ENCODE measurements around the gene IRF6. TPM values are rescaled to one million over a fixed set of nuclear protein-coding genes. Genes with fewer than 3 reads are reported as not detected.

The IRF6 gene
- total RNA-seq, 1 experiment from 2014 or later = 35.2 TPM

DNA sequence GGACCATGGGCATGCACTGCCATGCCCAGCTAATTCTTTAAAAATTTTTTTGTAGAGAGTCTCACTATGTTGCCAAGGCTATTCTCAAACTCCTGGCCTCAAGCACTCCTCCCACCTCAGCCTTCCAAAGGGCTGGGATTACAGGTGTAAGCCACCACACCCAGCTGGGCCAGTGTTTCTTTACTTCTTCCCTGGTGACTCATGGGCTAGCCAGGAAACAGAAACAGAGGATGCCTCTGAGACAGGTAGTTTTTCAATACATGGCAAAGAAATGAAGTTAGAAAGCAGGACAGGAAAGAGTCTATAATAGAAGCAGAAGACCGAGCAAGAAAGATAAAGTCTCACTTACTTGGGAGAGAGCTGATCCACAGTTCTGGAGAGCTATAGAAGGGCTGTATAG, 14.0 kb downstream of the IRF6 start:
- Histone ChIP-seq H2AFZ (ENCODE audit: low read depth, low read length, poor library complexity, severe bottlenecking) (no peak overlapping the region), H3K9me2 (ENCODE audit: insufficient read depth) (no peaks in the 10 kb centered on the region), H3K27me3 (ENCODE audit: insufficient read depth, low read length) (no peaks in the 10 kb centered on the region), H3K4me1 (ENCODE audit: control insufficient read depth in 1 of 2, insufficient read depth in 2 of 2, low read length in 2 of 2) (peaks cover 0 to 18% of the 10 kb centered on the region in 2 experiments; a peak in 1 of 4 replicates), H3K4me3 (replicated peaks in 1 of 2; ENCODE audit: low read depth in 1 of 2, low read length in 2 of 2) (no peak overlapping the region), H3K9ac (ENCODE audit: low read length) (no peak overlapping the region), H4K20me1 (ENCODE audit: insufficient read depth) (no peaks in the 10 kb centered on the region), H3K9me3 (ENCODE audit: control insufficient read depth in 1 of 2, insufficient read depth in 1 of 2, low read depth in 1 of 2, low read length in 2 of 2) (no peaks in the 10 kb centered on the region), H3K79me2 (ENCODE audit: insufficient read depth, low read length) (no peaks in the 10 kb centered on the region), H3K36me3 (ENCODE audit: control insufficient read depth in 1 of 2, insufficient read depth in 2 of 2, low read length in 2 of 2) (peaks cover 25 to 27% of the 10 kb centered on the region in 2 experiments; a peak in 3 of 4 replicates), H3K27ac (ENCODE audit: low read depth, low read length) (no peak overlapping the region), H3K4me2 (ENCODE audit: low read length) (no peak overlapping the region)
- no TSS peak for BruUV-seq (replicated peaks)
- DNase-seq (ENCODE audit: low read depth, low spot score) (no peak), ATAC-seq (no peak)
- ChIA-PET CTCF (no interaction called here), POLR2A (no interaction called here), RAD21 (ENCODE audit: low non-redundant PET in 1 of 2, low total read pairs in 2 of 2, uncharacterized antibody in 2 of 2, unreplicated experiment in 2 of 2) (no interaction called here)
- TF ChIP-seq RAD21 (IDR thresholded peaks at IDR 0.05; ENCODE audit: low read depth) (no peak), TCF7L2 (IDR thresholded peaks at IDR 0.05; ENCODE audit: borderline replicate concordance, extremely low read depth, insufficient read depth, insufficient read length) (no peak), FOSL1 (IDR thresholded peaks at IDR 0.05; ENCODE audit: low read depth) (no peak), CTCF (IDR thresholded peaks at IDR 0.05 in 2 of 3, conservative IDR thresholded peaks at IDR 0.05 in 1 of 3; ENCODE audit: borderline replicate concordance in 1 of 3, insufficient read depth in 1 of 3, low read depth in 2 of 3, low read length in 2 of 3) (no peak), EZH2 (IDR thresholded peaks at IDR 0.05) (no peak), ZNF274 (IDR thresholded peaks at IDR 0.05; ENCODE audit: low read depth, low read length) (no peak), POLR2AphosphoS5 (IDR thresholded peaks at IDR 0.05; ENCODE audit: low read depth, low read length) (no peak), ELF1 (IDR thresholded peaks at IDR 0.05; ENCODE audit: borderline replicate concordance, low read depth) (no peak), POLR2A (IDR thresholded peaks at IDR 0.05; ENCODE audit: borderline replicate concordance, extremely low read depth, insufficient read depth, insufficient read length) (no peak), ZBTB33 (IDR thresholded peaks at IDR 0.05; ENCODE audit: extremely low read depth, insufficient replicate concordance, low read length) (no peak), ZFX (IDR thresholded peaks at IDR 0.05) (no peak), SRF (IDR thresholded peaks at IDR 0.05; ENCODE audit: low read depth) (no peak), CBX3 (IDR thresholded peaks at IDR 0.05; ENCODE audit: low read depth) (no peak), EZH2phosphoT487 (IDR thresholded peaks at IDR 0.05; ENCODE audit: borderline replicate concordance) (no peak)
- TF ChIP-seq, protein P1, sequence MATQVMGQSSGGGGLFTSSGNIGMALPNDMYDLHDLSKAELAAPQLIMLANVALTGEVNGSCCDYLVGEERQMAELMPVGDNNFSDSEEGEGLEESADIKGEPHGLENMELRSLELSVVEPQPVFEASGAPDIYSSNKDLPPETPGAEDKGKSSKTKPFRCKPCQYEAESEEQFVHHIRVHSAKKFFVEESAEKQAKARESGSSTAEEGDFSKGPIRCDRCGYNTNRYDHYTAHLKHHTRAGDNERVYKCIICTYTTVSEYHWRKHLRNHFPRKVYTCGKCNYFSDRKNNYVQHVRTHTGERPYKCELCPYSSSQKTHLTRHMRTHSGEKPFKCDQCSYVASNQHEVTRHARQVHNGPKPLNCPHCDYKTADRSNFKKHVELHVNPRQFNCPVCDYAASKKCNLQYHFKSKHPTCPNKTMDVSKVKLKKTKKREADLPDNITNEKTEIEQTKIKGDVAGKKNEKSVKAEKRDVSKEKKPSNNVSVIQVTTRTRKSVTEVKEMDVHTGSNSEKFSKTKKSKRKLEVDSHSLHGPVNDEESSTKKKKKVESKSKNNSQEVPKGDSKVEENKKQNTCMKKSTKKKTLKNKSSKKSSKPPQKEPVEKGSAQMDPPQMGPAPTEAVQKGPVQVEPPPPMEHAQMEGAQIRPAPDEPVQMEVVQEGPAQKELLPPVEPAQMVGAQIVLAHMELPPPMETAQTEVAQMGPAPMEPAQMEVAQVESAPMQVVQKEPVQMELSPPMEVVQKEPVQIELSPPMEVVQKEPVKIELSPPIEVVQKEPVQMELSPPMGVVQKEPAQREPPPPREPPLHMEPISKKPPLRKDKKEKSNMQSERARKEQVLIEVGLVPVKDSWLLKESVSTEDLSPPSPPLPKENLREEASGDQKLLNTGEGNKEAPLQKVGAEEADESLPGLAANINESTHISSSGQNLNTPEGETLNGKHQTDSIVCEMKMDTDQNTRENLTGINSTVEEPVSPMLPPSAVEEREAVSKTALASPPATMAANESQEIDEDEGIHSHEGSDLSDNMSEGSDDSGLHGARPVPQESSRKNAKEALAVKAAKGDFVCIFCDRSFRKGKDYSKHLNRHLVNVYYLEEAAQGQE (IDR thresholded peaks at IDR 0.05; ENCODE audit: low read depth) = no peak
- intact Hi-C loops (cut with micrococcal nuclease) = no loop called here
